GM12872 (cell line): ENCODE data around the gene OR52E4.

ENCODE experiments used
- CTCF ChIP-seq: IDR thresholded peaks from 3 replicates; pipeline ENCODE4 v1.5.1; 2011; ENCODE audit warnings: low read depth, mild to moderate bottlenecking, low read length, moderate library complexity; ENCODE audit not compliant: insufficient read depth

OR52E4 gene

GRCh38 chr11:5880329-5880728 is at the start of gene OR52E4:
Gene OR52E4 (plus strand): TSS chr11:5880629. CDS start chr11:5884293, 3,664 bp downstream.
- no peak for TF ChIP-seq CTCF

- TF ChIP-seq CTCF: no peak
Observed at GRCh38 chr11:5831196-5831829, 49.1 kb upstream of the OR52E4 start.

- TF ChIP-seq CTCF: no peak
Observed at GRCh38 chr11:5833446-5833845, 47.0 kb upstream of the OR52E4 start.

- no peak for TF ChIP-seq CTCF
Observed at GRCh38 chr11:5837695-5838094, 42.7 kb upstream of the OR52E4 start.

- no peak for TF ChIP-seq CTCF
Observed at GRCh38 chr11:5841797-5842196, 38.6 kb upstream of the OR52E4 start, which contains the start of gene OR52E6. Gene OR52E6 (minus strand): TSS chr11:5841897. CDS start chr11:5841897, 0 bp downstream.

- TF ChIP-seq CTCF: no peak
Observed at GRCh38 chr11:5846701-5847100, 33.7 kb upstream of the OR52E4 start.

GRCh38 chr11:5847711-5848110 is 32.7 kb upstream of the OR52E4 start:
- no peak for TF ChIP-seq CTCF
